ENCODE results near the gene VCX3A.
"Not testable (repeated sequence)": the region's sequence is repeated elsewhere in the genome, so short reads cannot be mapped to it uniquely, and the experiment has no call there.

The VCX3A gene

GRCh38 chrX:6535018-6535417, at the start of gene VCX3A:
Gene VCX3A (minus strand): TSS chrX:6535118. CDS start chrX:6534497, 621 bp downstream.
- H3K27ac ChIP-seq; H3K27me3 ChIP-seq; H3K4me3 ChIP-seq (ENCODE audit: low read depth in 1 of 2, low read length in 1 of 2); H3K36me3 ChIP-seq; H3K9me3 ChIP-seq; H3K4me1 ChIP-seq (ENCODE audit: control insufficient read depth in 1 of 2, insufficient read depth in 1 of 2, low read depth in 1 of 2, low read length in 1 of 2): not testable (repeated sequence)

- Histone ChIP-seq H3K27me3 (no peaks in the 10 kb centered on the region), H3K36me3 (no peaks in the 10 kb centered on the region), H3K9me3 (no peaks in the 10 kb centered on the region), H3K4me3 (ENCODE audit: low read depth in 1 of 2, low read length in 1 of 2) (no peak overlapping the region), H3K4me1 (ENCODE audit: control insufficient read depth in 1 of 2, insufficient read depth in 1 of 2, low read depth in 1 of 2, low read length in 1 of 2) (no peaks in the 10 kb centered on the region), H3K27ac (no peak overlapping the region)
- no peak for TF ChIP-seq CTCF (IDR thresholded peaks at IDR 0.05)
Measured at GRCh38 chrX:6574762-6575161, 39.8 kb upstream of the VCX3A start.

GRCh38 chrX:6568031-6568430, 33.1 kb upstream of the VCX3A start:
- H3K9me3 ChIP-seq: no peaks in the 10 kb centered on the region
- H3K27ac ChIP-seq: no peak overlapping the region
- no peaks in the 10 kb centered on the region for H3K27me3 ChIP-seq
- no peaks in the 10 kb centered on the region for H3K36me3 ChIP-seq
- H3K4me3 ChIP-seq (ENCODE audit: low read depth in 1 of 2, low read length in 1 of 2): no peak overlapping the region
- no peaks in the 10 kb centered on the region for H3K4me1 ChIP-seq (ENCODE audit: control insufficient read depth in 1 of 2, insufficient read depth in 1 of 2, low read depth in 1 of 2, low read length in 1 of 2)
- no peak for TF ChIP-seq CTCF (IDR thresholded peaks at IDR 0.05)

GRCh38 chrX:6558979-6559378, 24.1 kb upstream of the VCX3A start:
- Histone ChIP-seq H3K9me3 (no peaks in the 10 kb centered on the region), H3K4me3 (ENCODE audit: low read depth in 1 of 2, low read length in 1 of 2) (no peak overlapping the region), H3K4me1 (ENCODE audit: control insufficient read depth in 1 of 2, insufficient read depth in 1 of 2, low read depth in 1 of 2, low read length in 1 of 2) (no peaks in the 10 kb centered on the region), H3K27ac (no peak overlapping the region), H3K36me3 (no peaks in the 10 kb centered on the region), H3K27me3 (no peaks in the 10 kb centered on the region)
- TF ChIP-seq CTCF (IDR thresholded peaks at IDR 0.05): no peak

- H3K4me1 ChIP-seq (ENCODE audit: control insufficient read depth in 1 of 2, insufficient read depth in 1 of 2, low read depth in 1 of 2, low read length in 1 of 2): no peaks in the 10 kb centered on the region
- H3K36me3 ChIP-seq: no peaks in the 10 kb centered on the region
- TF ChIP-seq CTCF (IDR thresholded peaks at IDR 0.05): no peak
- no peaks in the 10 kb centered on the region for H3K27me3 ChIP-seq
- no peaks in the 10 kb centered on the region for H3K9me3 ChIP-seq
- no peak overlapping the region for H3K27ac ChIP-seq
- no peak overlapping the region for H3K4me3 ChIP-seq (ENCODE audit: low read depth in 1 of 2, low read length in 1 of 2)
Measured at GRCh38 chrX:6557690-6558089, 22.8 kb upstream of the VCX3A start.

GRCh38 chrX:6550999-6551398, 16.1 kb upstream of the VCX3A start:
- H3K27ac ChIP-seq: no peak overlapping the region
- H3K36me3 ChIP-seq: no peaks in the 10 kb centered on the region
- TF ChIP-seq CTCF (IDR thresholded peaks at IDR 0.05): no peak
- H3K9me3 ChIP-seq: no peaks in the 10 kb centered on the region
- no peaks in the 10 kb centered on the region for H3K27me3 ChIP-seq
- no peaks in the 10 kb centered on the region for H3K4me1 ChIP-seq (ENCODE audit: control insufficient read depth in 1 of 2, insufficient read depth in 1 of 2, low read depth in 1 of 2, low read length in 1 of 2)
- no peak overlapping the region for H3K4me3 ChIP-seq (ENCODE audit: low read depth in 1 of 2, low read length in 1 of 2)

All from neutrophil (primary cell).